ENCODE results near the gene NDUFA11.

NDUFA11 gene
- 10.1 to 13.1 (median 12.1) reads per million in 4 donors for total RNA-seq

GRCh38 chr19:5903624-5904351 lies at the start of gene NDUFA11:
NDUFA11 (minus strand) TSS chr19:5903790; CDS start chr19:5903708, 82 bp downstream.
- DNase-seq: peak; percentile 94 to 98 (median 96)

- peak in 1 of 5 donors; percentile 52 for DNase-seq
These were observed 49.5 kb upstream of the NDUFA11 start for GRCh38 chr19:5953030-5953589.

- DNase-seq: no peak
These were observed 48.8 kb upstream of the NDUFA11 start for GRCh38 chr19:5952193-5953029.

GRCh38 chr19:5951338-5951861 lies 47.8 kb upstream of the NDUFA11 start:
- no peak for DNase-seq

- no peak for DNase-seq
These were observed 47.2 kb upstream of the NDUFA11 start for GRCh38 chr19:5950741-5951140.

- peak in 3 of 5 donors; percentile 27 to 46 (median 27) for DNase-seq
These were observed 46.3 kb upstream of the NDUFA11 start for GRCh38 chr19:5949792-5950305.

GRCh38 chr19:5948752-5949564 lies 45.4 kb upstream of the NDUFA11 start:
- peak in 1 of 5 donors; percentile 47 for DNase-seq

- no peak for DNase-seq
These were observed 43.8 kb upstream of the NDUFA11 start for GRCh38 chr19:5947435-5947834.

- DNase-seq: no peak
These were observed 40.0 kb upstream of the NDUFA11 start for GRCh38 chr19:5943623-5944022.

- DNase-seq: no peak
These were observed 39.5 kb upstream of the NDUFA11 start for GRCh38 chr19:5943045-5943444.

GRCh38 chr19:5941673-5942072 lies 38.1 kb upstream of the NDUFA11 start:
- DNase-seq: no peak

GRCh38 chr19:5940260-5941208 lies 36.9 kb upstream of the NDUFA11 start:
- no peak for DNase-seq

- DNase-seq: no peak
These were observed 34.0 kb upstream of the NDUFA11 start for GRCh38 chr19:5937550-5937949.

- DNase-seq: no peak
These were observed 32.7 kb upstream of the NDUFA11 start for GRCh38 chr19:5936292-5936592.

GRCh38 chr19:5935473-5936291 lies 32.1 kb upstream of the NDUFA11 start:
- no peak for DNase-seq

GRCh38 chr19:5934774-5935472 lies 31.3 kb upstream of the NDUFA11 start:
- DNase-seq: no peak

GRCh38 chr19:5934069-5934401 lies 30.4 kb upstream of the NDUFA11 start:
- DNase-seq: no peak

- no peak for DNase-seq
These were observed 29.9 kb upstream of the NDUFA11 start for GRCh38 chr19:5933391-5934068.

GRCh38 chr19:5932609-5933262 lies 29.1 kb upstream of the NDUFA11 start:
- DNase-seq: no peak
